CD4-positive, alpha-beta T cell (primary cell): Measurements from ENCODE around the gene BLOC1S4. TPM values are rescaled to one million over a fixed set of nuclear protein-coding genes. Genes with fewer than 3 reads are reported as not detected.

Experiments used
- ATAC-seq: fragments of 200-7000 bp; cut with Tn5 transposase; one replicate; pipeline ENCODE4 v1.10.0; 2022; ENCODE audit warnings: mild to moderate bottlenecking; ENCODE audit not compliant: poor library complexity
- CTCF ChIA-PET: fragments of 350-600 bp; sonication (Branson Sonifier 250); formaldehyde crosslinking; loops from one replicate; lab custom pipeline; 2021; ENCODE audit warnings: antibody characterized with exemption, inconsistent platforms; lab: Charles Lee
- POLR2A ChIA-PET: fragments of 350-600 bp; sonication (Branson Sonifier 250); formaldehyde crosslinking; loops from one replicate; lab custom pipeline; 2021; ENCODE audit warnings: antibody characterized with exemption, inconsistent platforms; lab: Charles Lee
- DNase-seq, 14 experiments: peaks; one replicate each; pipeline ENCODE4 v3.0.0-alpha.2; 2013 to 2020; ENCODE audit warnings: mixed read lengths in 2 of 14
- H3K27ac ChIP-seq, 2 donors: one replicate each; pipeline versions ENCODE4 v1.5.1 to v1.7.0; 2013; ENCODE audit warnings: low read length in 2 of 2, low read depth in 1 of 2, mild to moderate bottlenecking in 1 of 2
- H3K27me3 ChIP-seq, 2 experiments: 1 replicate in 1 of 2; 2 replicates in 1 of 2; pipeline versions ENCODE4 v1.6.1 to v1.7.0; 2013; ENCODE audit warnings: low read length in 2 of 2, control low read depth in 1 of 2, mild to moderate bottlenecking in 1 of 2, moderate library complexity in 1 of 2; ENCODE audit not compliant: insufficient read depth in 2 of 2, control insufficient read depth in 1 of 2
- H3K36me3 ChIP-seq: one replicate; pipeline ENCODE4 v1.6.1; 2013; ENCODE audit warnings: low read length, control low read depth; ENCODE audit not compliant: insufficient read depth
- H3K4me1 ChIP-seq: one replicate; pipeline ENCODE4 v1.6.1; 2013; ENCODE audit warnings: low read length, control low read depth; ENCODE audit not compliant: insufficient read depth
- H3K4me3 ChIP-seq: one replicate; pipeline ENCODE4 v1.5.1; 2013; ENCODE audit warnings: mild to moderate bottlenecking, low read length, moderate library complexity
- H3K9me3 ChIP-seq, 2 experiments: 1 replicate in 1 of 2; 2 replicates in 1 of 2; pipeline versions ENCODE4 v1.6.1 to v1.7.0; 2013; ENCODE audit warnings: low read length in 2 of 2, mild to moderate bottlenecking in 2 of 2, control low read depth in 1 of 2, moderate library complexity in 1 of 2; ENCODE audit not compliant: control insufficient read depth in 1 of 2, insufficient read depth in 1 of 2
- H3K27ac Mint-ChIP-seq: one replicate; pipeline ENCODE4 v1.8.0; 2020; ENCODE audit warnings: mixed read lengths
- H3K27me3 Mint-ChIP-seq: one replicate; pipeline ENCODE4 v1.8.0; 2021; ENCODE audit warnings: mixed read lengths
- H3K36me3 Mint-ChIP-seq: one replicate; pipeline ENCODE4 v1.8.0; 2021; ENCODE audit warnings: low read depth, mixed read lengths
- H3K4me1 Mint-ChIP-seq: one replicate; pipeline ENCODE4 v1.8.0; 2021; ENCODE audit warnings: low read depth, mixed read lengths
- H3K4me3 Mint-ChIP-seq: one replicate; pipeline ENCODE4 v1.8.0; 2020; ENCODE audit warnings: mild to moderate bottlenecking, mixed read lengths
- H3K9me3 Mint-ChIP-seq: one replicate; pipeline ENCODE4 v1.8.0; 2020; ENCODE audit warnings: mixed read lengths
- intact Hi-C, 2 experiments: fragments of 100-400 bp; cut with DNase I in 1 of 2; cut with micrococcal nuclease in 1 of 2; formaldehyde crosslinking; loops; one replicate each; pipeline versions ENCODE4 v1.15.1 to v1.9.0; 2023 to 2025; cut with DNase I, micrococcal nuclease
- total RNA-seq, 174 experiments: library from RNA in 2 of 174; stranded (reverse) in 2 of 174; gene quantifications; one replicate each; pipeline ENCODE4 v1.2.3 and lab custom pipeline; 2021 to 2026
- TF ChIP-seq, protein P1 (sequence below): fragments of 200-600 bp; IDR thresholded peaks from one replicate; pipeline ENCODE4 v1.8.0; 2022; ENCODE audit warnings: antibody characterized with exemption, mild to moderate bottlenecking

BLOC1S4 gene
- total RNA-seq, 2 experiments from 2014 or later: 24.6 to 27.6 TPM

DNA sequence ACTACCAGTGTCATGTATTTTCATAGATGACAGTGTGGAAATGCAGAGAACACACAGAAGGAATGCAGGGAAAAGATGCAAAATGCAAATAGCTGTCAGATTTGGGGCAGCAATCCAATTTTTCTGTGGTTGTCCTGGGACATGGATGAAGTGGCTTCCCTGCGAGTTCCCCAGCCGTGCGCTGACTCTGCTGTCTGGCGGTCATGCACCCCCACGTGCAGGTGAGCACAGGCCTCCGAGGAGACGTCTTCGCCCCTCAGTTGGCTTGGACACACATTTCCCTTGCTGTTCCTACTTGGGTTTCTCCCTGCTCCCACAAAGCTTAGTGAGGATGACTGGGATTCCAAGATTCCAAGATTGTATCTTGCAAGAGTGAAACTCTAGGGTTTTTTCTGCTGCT, 24.4 kb downstream of the BLOC1S4 start:
- TF ChIP-seq, protein P1, sequence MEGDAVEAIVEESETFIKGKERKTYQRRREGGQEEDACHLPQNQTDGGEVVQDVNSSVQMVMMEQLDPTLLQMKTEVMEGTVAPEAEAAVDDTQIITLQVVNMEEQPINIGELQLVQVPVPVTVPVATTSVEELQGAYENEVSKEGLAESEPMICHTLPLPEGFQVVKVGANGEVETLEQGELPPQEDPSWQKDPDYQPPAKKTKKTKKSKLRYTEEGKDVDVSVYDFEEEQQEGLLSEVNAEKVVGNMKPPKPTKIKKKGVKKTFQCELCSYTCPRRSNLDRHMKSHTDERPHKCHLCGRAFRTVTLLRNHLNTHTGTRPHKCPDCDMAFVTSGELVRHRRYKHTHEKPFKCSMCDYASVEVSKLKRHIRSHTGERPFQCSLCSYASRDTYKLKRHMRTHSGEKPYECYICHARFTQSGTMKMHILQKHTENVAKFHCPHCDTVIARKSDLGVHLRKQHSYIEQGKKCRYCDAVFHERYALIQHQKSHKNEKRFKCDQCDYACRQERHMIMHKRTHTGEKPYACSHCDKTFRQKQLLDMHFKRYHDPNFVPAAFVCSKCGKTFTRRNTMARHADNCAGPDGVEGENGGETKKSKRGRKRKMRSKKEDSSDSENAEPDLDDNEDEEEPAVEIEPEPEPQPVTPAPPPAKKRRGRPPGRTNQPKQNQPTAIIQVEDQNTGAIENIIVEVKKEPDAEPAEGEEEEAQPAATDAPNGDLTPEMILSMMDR: no peak
- Histone ChIP-seq H3K9me3 (peaks cover 0 to 4% of the 10 kb centered on the region in 2 experiments), H3K27me3 (no peaks in the 10 kb centered on the region), H3K27ac (no peak overlapping the region), H3K36me3 (no peaks in the 10 kb centered on the region), H3K4me1 (no peaks in the 10 kb centered on the region), H3K4me3 (no peak overlapping the region)
- H3K9me3 Mint-ChIP-seq: peaks cover 3% of the 10 kb centered on the region
- DNase-seq: no peak
- CTCF ChIA-PET: no interaction called here
- POLR2A ChIA-PET: interaction anchor here (0.6 kb wide), 1 partner anchor 166 kb away, joined by 3 read pairs; the partner anchor contains the start of gene MAN2B2
- H3K27me3 Mint-ChIP-seq: no peaks in the 10 kb centered on the region
- ATAC-seq: no peak
- H3K4me1 Mint-ChIP-seq: no peaks in the 10 kb centered on the region
- intact Hi-C loops: no loop called here
- no peak overlapping the region for H3K4me3 Mint-ChIP-seq
- H3K36me3 Mint-ChIP-seq: no peaks in the 10 kb centered on the region
- H3K27ac Mint-ChIP-seq: no peak overlapping the region

DNA sequence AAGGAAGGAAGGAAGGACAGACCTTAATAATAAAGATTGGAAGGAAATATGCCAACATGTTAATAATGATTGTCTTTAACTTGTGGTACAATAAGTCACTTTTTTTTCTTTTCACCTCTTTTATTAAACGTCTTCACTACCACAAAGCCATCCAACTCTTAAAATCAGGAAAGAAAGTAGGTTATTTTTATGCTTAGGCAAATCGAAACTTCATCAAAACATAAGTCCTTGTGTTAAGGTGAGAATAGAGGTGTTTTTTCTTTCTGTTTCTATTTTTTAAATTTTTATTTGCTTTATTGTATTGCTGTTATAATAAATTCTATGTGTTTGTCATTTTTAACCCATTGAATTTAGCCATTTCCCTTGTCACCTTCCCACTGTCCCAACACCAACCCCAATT, 26.5 kb downstream of the BLOC1S4 start:
- Mint-ChIP-seq H3K27me3 (no peaks in the 10 kb centered on the region), H3K9me3 (peaks cover 3% of the 10 kb centered on the region), H3K36me3 (no peaks in the 10 kb centered on the region), H3K4me3 (no peak overlapping the region), H3K4me1 (no peaks in the 10 kb centered on the region), H3K27ac (no peak overlapping the region)
- Histone ChIP-seq H3K4me3 (no peak overlapping the region), H3K36me3 (no peaks in the 10 kb centered on the region), H3K27ac (no peak overlapping the region), H3K4me1 (no peaks in the 10 kb centered on the region), H3K9me3 (peaks cover 0 to 4% of the 10 kb centered on the region in 2 experiments), H3K27me3 (no peaks in the 10 kb centered on the region)
- intact Hi-C loops: no loop called here
- no peak for ATAC-seq
- POLR2A ChIA-PET: no interaction called here
- CTCF ChIA-PET: no interaction called here
- DNase-seq: no peak
- TF ChIP-seq, protein P1: no peak

DNA sequence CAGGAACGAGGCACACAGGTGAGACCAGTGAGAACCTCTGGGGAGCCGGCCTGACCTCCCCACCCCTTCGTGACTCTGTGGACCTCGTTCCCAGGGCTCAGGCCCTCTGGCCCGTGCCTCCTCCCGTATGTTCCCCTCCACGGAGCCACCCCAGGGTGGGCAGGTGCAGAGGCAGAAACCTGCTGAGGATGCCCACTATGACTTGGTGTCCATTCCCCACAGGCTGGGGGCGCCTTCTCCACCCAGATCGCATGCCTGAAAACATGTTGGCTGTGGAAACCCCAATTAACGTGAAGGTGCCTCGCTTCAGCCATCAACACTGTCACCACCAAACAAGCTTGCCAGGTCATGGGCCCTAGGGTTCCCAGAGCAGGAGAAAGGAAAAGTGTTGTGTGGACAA, 27.0 kb downstream of the BLOC1S4 start:
- ATAC-seq (no peak), DNase-seq (no peak)
- H3K9me3 Mint-ChIP-seq: peaks cover 3% of the 10 kb centered on the region
- H3K36me3 ChIP-seq: no peaks in the 10 kb centered on the region
- H3K4me3 Mint-ChIP-seq: no peak overlapping the region
- no peaks in the 10 kb centered on the region for H3K4me1 Mint-ChIP-seq
- H3K27me3 Mint-ChIP-seq: no peaks in the 10 kb centered on the region
- peaks cover 0 to 4% of the 10 kb centered on the region in 2 experiments for H3K9me3 ChIP-seq
- CTCF ChIA-PET: no interaction called here
- H3K27ac ChIP-seq: no peak overlapping the region
- intact Hi-C loops: no loop called here
- H3K27me3 ChIP-seq: no peaks in the 10 kb centered on the region
- POLR2A ChIA-PET: no interaction called here
- TF ChIP-seq, protein P1: no peak
- no peaks in the 10 kb centered on the region for H3K36me3 Mint-ChIP-seq
- H3K4me3 ChIP-seq: no peak overlapping the region
- no peak overlapping the region for H3K27ac Mint-ChIP-seq
- no peaks in the 10 kb centered on the region for H3K4me1 ChIP-seq
